ENCODE measurements around the gene EHHADH.

DNA sequence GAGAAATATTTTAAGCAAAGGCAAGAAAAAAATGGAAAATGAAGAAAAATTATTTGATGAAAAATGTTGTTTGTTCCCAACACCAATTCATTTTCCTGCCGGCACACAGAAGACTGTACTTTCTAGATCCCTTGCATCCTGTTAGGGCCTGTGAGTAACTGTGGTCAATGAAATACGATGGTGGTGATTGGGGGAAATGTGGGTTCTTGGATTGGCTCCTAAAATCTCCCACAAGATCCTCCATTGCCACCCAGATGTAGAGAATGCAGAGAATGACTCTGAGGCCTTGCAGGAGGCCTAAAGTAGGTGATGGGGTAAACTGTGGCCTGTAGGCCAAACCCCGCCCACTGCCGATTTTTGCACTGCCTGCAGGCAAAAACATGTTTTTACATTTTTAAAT is 54.6 kb downstream of the EHHADH start:
- TF ChIP-seq, protein P1, sequence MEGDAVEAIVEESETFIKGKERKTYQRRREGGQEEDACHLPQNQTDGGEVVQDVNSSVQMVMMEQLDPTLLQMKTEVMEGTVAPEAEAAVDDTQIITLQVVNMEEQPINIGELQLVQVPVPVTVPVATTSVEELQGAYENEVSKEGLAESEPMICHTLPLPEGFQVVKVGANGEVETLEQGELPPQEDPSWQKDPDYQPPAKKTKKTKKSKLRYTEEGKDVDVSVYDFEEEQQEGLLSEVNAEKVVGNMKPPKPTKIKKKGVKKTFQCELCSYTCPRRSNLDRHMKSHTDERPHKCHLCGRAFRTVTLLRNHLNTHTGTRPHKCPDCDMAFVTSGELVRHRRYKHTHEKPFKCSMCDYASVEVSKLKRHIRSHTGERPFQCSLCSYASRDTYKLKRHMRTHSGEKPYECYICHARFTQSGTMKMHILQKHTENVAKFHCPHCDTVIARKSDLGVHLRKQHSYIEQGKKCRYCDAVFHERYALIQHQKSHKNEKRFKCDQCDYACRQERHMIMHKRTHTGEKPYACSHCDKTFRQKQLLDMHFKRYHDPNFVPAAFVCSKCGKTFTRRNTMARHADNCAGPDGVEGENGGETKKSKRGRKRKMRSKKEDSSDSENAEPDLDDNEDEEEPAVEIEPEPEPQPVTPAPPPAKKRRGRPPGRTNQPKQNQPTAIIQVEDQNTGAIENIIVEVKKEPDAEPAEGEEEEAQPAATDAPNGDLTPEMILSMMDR (IDR thresholded peaks at IDR 0.05; ENCODE audit: low read length), result no peak
- TF ChIP-seq EZH2 (IDR thresholded peaks at IDR 0.05; ENCODE audit: borderline replicate concordance, low read length), result no peak

Measured in OCI-LY1 (cell line).